ENCODE measurements around the gene LPCAT1. TPM values are rescaled to one million over a fixed set of nuclear protein-coding genes. Genes with fewer than 3 reads are reported as not detected.

LPCAT1 gene
- total RNA-seq, 1 donor from 2014 or later: 269 TPM

DNA sequence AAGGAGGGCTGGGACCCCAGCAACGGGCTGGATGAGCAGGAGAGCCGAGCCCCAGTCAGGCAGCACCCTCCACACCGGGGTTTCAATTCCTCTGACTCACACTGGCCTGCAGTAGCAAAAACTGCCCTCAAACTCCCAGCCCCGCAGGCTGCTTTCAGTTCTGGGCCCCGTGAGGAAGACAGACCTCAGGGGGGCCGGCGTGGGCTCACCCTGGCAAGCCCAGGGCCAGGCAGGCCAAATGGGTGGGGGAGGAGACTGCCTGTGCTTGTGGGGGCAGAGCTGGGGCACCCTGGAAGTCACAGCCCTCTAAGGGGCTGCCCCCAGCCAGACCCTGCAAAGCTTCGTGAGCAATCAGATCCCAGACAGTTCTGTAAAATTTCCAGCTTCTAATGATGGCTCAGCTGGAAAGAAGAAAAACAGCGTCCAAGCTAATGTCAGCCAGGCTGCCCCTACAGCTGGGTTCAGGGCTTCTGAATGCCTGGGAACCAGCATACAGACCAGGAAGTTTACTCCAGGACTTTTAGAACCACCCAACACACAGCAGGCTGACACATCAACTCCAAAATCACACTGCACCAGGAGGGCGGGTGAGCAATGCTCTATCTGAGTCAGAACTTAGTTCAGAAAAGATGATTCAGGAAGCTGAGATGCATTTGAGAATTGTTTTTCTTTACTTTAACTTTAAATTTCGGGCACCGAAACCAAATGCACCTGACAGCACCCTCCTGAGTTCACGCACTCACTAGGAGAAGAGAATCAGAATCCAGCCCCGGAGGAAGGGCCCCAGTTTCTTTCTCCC, 34.7 kb downstream of the LPCAT1 start:
- Mint-ChIP-seq H3K27ac (peak overlapping the region; percentile 83), H3K27me3 (no peaks in the 10 kb centered on the region), H3K4me3 (peak overlapping the region; percentile 78), H3K9me3 (no peaks in the 10 kb centered on the region), H3K36me3 (ENCODE audit: low read depth) (peaks cover 90% of the 10 kb centered on the region), H3K4me1 (peaks cover 100% of the 10 kb centered on the region)
- CTCF ChIA-PET: interaction anchor here (0.8 to 2.3 kb wide), 3 partner anchors 9 to 156 kb away, joined by 3 to 6 read pairs (median 6); no protein-coding TSS in a partner anchor
- DNase-seq: peak; percentile 62
- intact Hi-C loops (cut with micrococcal nuclease): loop anchor here (1.0 to 10.0 kb wide), 3 partner anchors 10 to 144 kb away; partner anchors contain the start of gene CLPTM1L
- POLR2A ChIA-PET: interaction anchor here (0.6 to 16.5 kb wide), 16 partner anchors 7 to 596 kb away, joined by 3 to 941 read pairs (median 4); partner anchors contain the start of genes BRD9, LPCAT1 and TRIP13
- TF ChIP-seq, protein P1, sequence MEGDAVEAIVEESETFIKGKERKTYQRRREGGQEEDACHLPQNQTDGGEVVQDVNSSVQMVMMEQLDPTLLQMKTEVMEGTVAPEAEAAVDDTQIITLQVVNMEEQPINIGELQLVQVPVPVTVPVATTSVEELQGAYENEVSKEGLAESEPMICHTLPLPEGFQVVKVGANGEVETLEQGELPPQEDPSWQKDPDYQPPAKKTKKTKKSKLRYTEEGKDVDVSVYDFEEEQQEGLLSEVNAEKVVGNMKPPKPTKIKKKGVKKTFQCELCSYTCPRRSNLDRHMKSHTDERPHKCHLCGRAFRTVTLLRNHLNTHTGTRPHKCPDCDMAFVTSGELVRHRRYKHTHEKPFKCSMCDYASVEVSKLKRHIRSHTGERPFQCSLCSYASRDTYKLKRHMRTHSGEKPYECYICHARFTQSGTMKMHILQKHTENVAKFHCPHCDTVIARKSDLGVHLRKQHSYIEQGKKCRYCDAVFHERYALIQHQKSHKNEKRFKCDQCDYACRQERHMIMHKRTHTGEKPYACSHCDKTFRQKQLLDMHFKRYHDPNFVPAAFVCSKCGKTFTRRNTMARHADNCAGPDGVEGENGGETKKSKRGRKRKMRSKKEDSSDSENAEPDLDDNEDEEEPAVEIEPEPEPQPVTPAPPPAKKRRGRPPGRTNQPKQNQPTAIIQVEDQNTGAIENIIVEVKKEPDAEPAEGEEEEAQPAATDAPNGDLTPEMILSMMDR (IDR thresholded peaks at IDR 0.05): no peak
- peak; percentile 51 for ATAC-seq (ENCODE audit: low read depth)

DNA sequence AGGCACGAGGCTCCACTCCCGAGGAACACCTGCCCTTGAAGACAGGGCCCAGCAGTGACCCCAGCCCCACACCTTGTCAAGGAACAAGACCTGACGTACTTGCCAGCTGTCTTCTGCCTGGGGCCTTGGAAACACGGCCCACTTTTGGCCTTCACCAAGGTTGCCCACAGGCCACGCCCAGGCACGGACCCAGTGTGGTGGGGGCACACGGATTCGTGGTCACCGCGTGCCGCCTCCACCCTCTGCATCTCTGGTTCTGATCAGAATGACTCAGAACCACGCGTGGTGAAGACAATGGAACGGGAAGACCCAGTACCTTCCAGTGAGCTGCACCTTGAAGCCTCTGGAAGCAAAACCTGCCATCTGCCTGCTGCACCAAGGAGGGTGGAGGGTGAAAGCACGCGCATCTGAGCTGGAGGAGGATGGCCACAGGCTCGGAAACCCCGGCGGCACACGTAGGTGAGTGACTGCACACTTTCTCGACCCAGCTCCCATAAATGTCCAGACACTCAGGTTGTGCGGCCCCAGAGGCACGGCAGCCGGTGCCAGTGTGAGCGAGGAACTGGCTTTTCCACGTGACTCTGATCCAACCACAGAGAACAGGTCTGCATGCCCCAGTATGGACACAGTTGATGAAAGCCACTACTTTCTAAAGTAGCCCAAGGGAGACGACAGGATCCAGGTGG, 36.5 kb downstream of the LPCAT1 start:
- TF ChIP-seq, protein P1 (IDR thresholded peaks at IDR 0.05): no peak
- POLR2A ChIA-PET: interaction anchor here (1.0 to 16.5 kb wide), 4 partner anchors 12 to 49 kb away, joined by 4 to 941 read pairs (median 36); partner anchors contain the start of gene LPCAT1

DNA sequence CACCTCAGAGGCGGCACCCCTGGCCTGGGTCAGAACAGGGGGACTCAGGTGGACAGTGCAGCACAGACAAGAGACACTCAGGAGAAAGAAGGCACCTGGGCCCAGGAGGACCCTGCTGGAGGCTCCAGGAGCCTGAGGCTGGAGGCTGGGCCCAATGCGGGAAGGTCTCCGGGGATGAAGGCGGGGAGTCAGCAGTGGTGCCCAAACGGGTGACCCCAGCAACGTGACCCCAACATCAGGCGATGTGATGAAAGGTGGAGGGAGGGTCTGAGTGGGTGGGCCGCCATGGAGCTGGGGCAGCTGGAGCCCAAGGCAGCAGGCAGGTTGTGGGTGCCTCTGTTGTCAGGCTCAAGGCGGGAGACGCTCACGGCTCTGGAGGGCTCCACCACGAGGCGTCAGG, 37.5 kb downstream of the LPCAT1 start:
- Mint-ChIP-seq H3K27ac (peak overlapping the region; percentile 99), H3K27me3 (no peaks in the 10 kb centered on the region), H3K9me3 (no peaks in the 10 kb centered on the region), H3K4me3 (peak overlapping the region; percentile 46), H3K4me1 (peaks cover 96% of the 10 kb centered on the region), H3K36me3 (ENCODE audit: low read depth) (peaks cover 79% of the 10 kb centered on the region)
- no peak for DNase-seq
- no peak for ATAC-seq (ENCODE audit: low read depth)
- ChIA-PET POLR2A (interaction anchor here (1.0 to 16.5 kb wide), 6 partner anchors 12 to 50 kb away, joined by 4 to 941 read pairs (median 10); partner anchors contain the start of gene LPCAT1), CTCF (interaction anchor here (9.7 kb wide), 1 partner anchor 16 kb away, joined by 76 read pairs; no protein-coding TSS in a partner anchor)
- intact Hi-C loops (cut with micrococcal nuclease): loop anchor here (10.0 kb wide), 1 partner anchor 141 kb away; the partner anchor contains the start of gene CLPTM1L
- TF ChIP-seq, protein P1 (IDR thresholded peaks at IDR 0.05): no peak

More for the DNA sequence above, 36.5 kb downstream of the LPCAT1 start:
- intact Hi-C loops (cut with micrococcal nuclease): loop anchor here (10.0 kb wide), 1 partner anchor 142 kb away; the partner anchor contains the start of gene CLPTM1L
- peak overlapping the region; percentile 99 for H3K27ac Mint-ChIP-seq
- ATAC-seq (ENCODE audit: low read depth) (no peak), DNase-seq (no peak)
- peaks cover 96% of the 10 kb centered on the region for H3K4me1 Mint-ChIP-seq
- peak overlapping the region; percentile 53 for H3K4me3 Mint-ChIP-seq
- no peaks in the 10 kb centered on the region for H3K9me3 Mint-ChIP-seq
- H3K27me3 Mint-ChIP-seq: no peaks in the 10 kb centered on the region
- peaks cover 80% of the 10 kb centered on the region for H3K36me3 Mint-ChIP-seq (ENCODE audit: low read depth)
- CTCF ChIA-PET: interaction anchor here (9.7 kb wide), 1 partner anchor 15 kb away, joined by 76 read pairs; no protein-coding TSS in a partner anchor

DNA sequence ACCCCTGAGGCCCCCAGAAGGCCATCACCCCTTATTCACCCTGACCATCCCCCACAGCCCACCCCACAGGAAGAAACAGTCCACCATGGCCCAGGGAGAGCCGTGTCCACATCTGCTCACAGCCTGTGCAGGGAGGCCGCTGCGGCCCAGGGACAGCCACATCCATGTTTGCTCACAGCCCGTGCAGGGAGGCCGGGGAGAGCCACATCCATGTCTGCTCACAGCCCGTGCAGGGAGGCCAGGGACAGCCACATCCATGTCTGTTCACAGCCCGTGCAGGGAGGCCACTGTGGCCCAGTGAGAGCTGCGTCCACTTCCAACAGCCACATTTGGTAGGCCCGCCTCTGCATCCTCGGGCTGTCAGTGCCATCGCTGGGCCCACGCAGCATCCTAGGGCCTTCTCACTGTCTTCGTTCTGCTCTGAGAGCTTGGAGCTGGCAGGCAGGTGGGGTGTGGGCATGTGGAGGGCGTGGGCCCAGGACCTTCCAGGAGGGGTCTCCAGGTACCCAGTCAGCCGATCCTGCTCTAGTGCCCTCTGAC, 38.1 kb downstream of the LPCAT1 start:
- peak overlapping the region; percentile 99 for H3K27ac Mint-ChIP-seq
- POLR2A ChIA-PET: interaction anchor here (1.3 to 16.5 kb wide), 13 partner anchors 5 to 168 kb away, joined by 5 to 941 read pairs (median 9); partner anchors contain the start of genes CLPTM1L and LPCAT1
- peak overlapping the region; percentile 76 for H3K4me3 Mint-ChIP-seq
- H3K4me1 Mint-ChIP-seq: peaks cover 96% of the 10 kb centered on the region
- ATAC-seq (ENCODE audit: low read depth) (no peak), DNase-seq (no peak)
- H3K36me3 Mint-ChIP-seq (ENCODE audit: low read depth): peaks cover 76% of the 10 kb centered on the region
- TF ChIP-seq, protein P1 (IDR thresholded peaks at IDR 0.05): no peak
- no peaks in the 10 kb centered on the region for H3K9me3 Mint-ChIP-seq
- CTCF ChIA-PET: interaction anchor here (1.3 to 9.7 kb wide), 2 partner anchors 10 to 17 kb away, joined by 9 to 76 read pairs; no protein-coding TSS in a partner anchor
- no peaks in the 10 kb centered on the region for H3K27me3 Mint-ChIP-seq
- intact Hi-C loops (cut with micrococcal nuclease): loop anchor here (1.0 to 10.0 kb wide), 5 partner anchors 10 to 141 kb away; partner anchors contain the start of gene CLPTM1L
